CD8-positive, alpha-beta memory T cell (primary cell): ENCODE data around the gene USP17L11. TPM values are rescaled to one million over a fixed set of nuclear protein-coding genes. Genes with fewer than 3 reads are reported as not detected.

Experiments
- polyA plus RNA-seq: library from polyadenylated mRNA; unstranded; fragments of 300-500 nt; fragmentation: Illumina TruSeq; gene quantifications from one replicate; pipeline ENCODE4 v1.2.3, GENCODE V29; 2021
- total RNA-seq, 2 experiments: library from RNA; stranded (reverse); gene quantifications; one replicate each; pipeline ENCODE4 v1.2.3, GENCODE V29; 2021

The USP17L11 gene
- total and polyA plus RNA-seq, 3 experiments from 2014 or later: 0.13 TPM; not detected in 2

Other genes starting within 250 kb of the USP17L11 start
- gene FAM90A26, start 45.0 kb upstream of the USP17L11 start, total RNA-seq: not detected
- gene FAM90A26, start 45.0 kb upstream of the USP17L11 start, polyA plus RNA-seq: not detected
- not detected for gene USP17L10, start 4.7 kb upstream of the USP17L11 start, total RNA-seq
- not detected for gene USP17L10, start 4.7 kb upstream of the USP17L11 start, polyA plus RNA-seq
- not detected for gene USP17L12, start 4.7 kb downstream of the USP17L11 start, total RNA-seq
- not detected for gene USP17L12, start 4.7 kb downstream of the USP17L11 start, polyA plus RNA-seq
- gene USP17L13, start 9.5 kb downstream of the USP17L11 start, total RNA-seq: not detected
- gene USP17L13, start 9.5 kb downstream of the USP17L11 start, polyA plus RNA-seq: not detected
- gene USP17L15, start 19.0 kb downstream of the USP17L11 start, total RNA-seq: not detected
- gene USP17L15, start 19.0 kb downstream of the USP17L11 start, polyA plus RNA-seq: not detected
- gene USP17L17, start 28.5 kb downstream of the USP17L11 start, total RNA-seq: not detected
- gene USP17L17, start 28.5 kb downstream of the USP17L11 start, polyA plus RNA-seq: not detected
- not detected for gene USP17L18, start 33.2 kb downstream of the USP17L11 start, total RNA-seq
- not detected for gene USP17L18, start 33.2 kb downstream of the USP17L11 start, polyA plus RNA-seq
- gene USP17L19, start 38.0 kb downstream of the USP17L11 start, total RNA-seq: not detected
- not detected for gene USP17L19, start 38.0 kb downstream of the USP17L11 start, polyA plus RNA-seq
- gene USP17L20, start 42.7 kb downstream of the USP17L11 start, total RNA-seq: not detected
- gene USP17L20, start 42.7 kb downstream of the USP17L11 start, polyA plus RNA-seq: not detected
- not detected for gene USP17L21, start 47.5 kb downstream of the USP17L11 start, total RNA-seq
- not detected for gene USP17L21, start 47.5 kb downstream of the USP17L11 start, polyA plus RNA-seq
- gene USP17L22, start 52.2 kb downstream of the USP17L11 start, total RNA-seq: not detected
- not detected for gene USP17L22, start 52.2 kb downstream of the USP17L11 start, polyA plus RNA-seq
- gene USP17L24, start 109.8 kb downstream of the USP17L11 start, total RNA-seq: not detected
- gene USP17L24, start 109.8 kb downstream of the USP17L11 start, polyA plus RNA-seq: not detected
- not detected for gene USP17L25, start 114.5 kb downstream of the USP17L11 start, total RNA-seq
- gene USP17L25, start 114.5 kb downstream of the USP17L11 start, polyA plus RNA-seq: not detected
- not detected for gene USP17L26, start 119.3 kb downstream of the USP17L11 start, total RNA-seq
- not detected for gene USP17L26, start 119.3 kb downstream of the USP17L11 start, polyA plus RNA-seq
- not detected for gene USP17L5, start 124.0 kb downstream of the USP17L11 start, total RNA-seq
- not detected for gene USP17L5, start 124.0 kb downstream of the USP17L11 start, polyA plus RNA-seq
- not detected for gene USP17L27, start 128.7 kb downstream of the USP17L11 start, total RNA-seq
- not detected for gene USP17L27, start 128.7 kb downstream of the USP17L11 start, polyA plus RNA-seq
- gene USP17L28, start 133.5 kb downstream of the USP17L11 start, total RNA-seq: not detected
- gene USP17L28, start 133.5 kb downstream of the USP17L11 start, polyA plus RNA-seq: not detected
- gene USP17L29, start 138.2 kb downstream of the USP17L11 start, total RNA-seq: not detected
- gene USP17L29, start 138.2 kb downstream of the USP17L11 start, polyA plus RNA-seq: not detected
- not detected for gene USP17L30, start 147.7 kb downstream of the USP17L11 start, total RNA-seq
- not detected for gene USP17L30, start 147.7 kb downstream of the USP17L11 start, polyA plus RNA-seq
- gene DEFB131A, start 229.0 kb downstream of the USP17L11 start, total RNA-seq: not detected
- not detected for gene DEFB131A, start 229.0 kb downstream of the USP17L11 start, polyA plus RNA-seq